G401.6 (cell line): ENCODE measurements around the gene SPDYE1.
"Not testable (repeated sequence)": the region's sequence is repeated elsewhere in the genome, so short reads cannot be mapped to it uniquely, and the experiment has no call there.

ENCODE experiments used
- FAIRE-seq: peaks from 2 replicates; lab custom pipeline; 2012; peaks lifted over from hg19 to GRCh38; lab: Jason Lieb, UNC

SPDYE1 gene, protein sequence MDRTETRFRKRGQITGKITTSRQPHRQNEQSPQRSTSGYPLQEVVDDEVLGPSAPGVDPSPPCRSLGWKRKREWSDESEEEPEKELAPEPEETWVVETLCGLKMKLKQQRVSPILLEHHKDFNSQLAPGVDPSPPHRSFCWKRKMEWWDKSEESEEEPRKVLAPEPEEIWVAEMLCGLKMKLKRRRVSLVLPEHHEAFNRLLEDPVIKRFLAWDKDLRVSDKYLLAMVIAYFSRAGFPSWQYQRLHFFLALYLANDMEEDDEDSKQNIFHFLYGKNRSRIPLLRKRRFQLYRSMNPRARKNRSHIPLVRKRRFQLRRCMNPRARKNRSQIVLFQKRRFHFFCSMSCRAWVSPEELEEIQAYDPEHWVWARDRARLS

DNA sequence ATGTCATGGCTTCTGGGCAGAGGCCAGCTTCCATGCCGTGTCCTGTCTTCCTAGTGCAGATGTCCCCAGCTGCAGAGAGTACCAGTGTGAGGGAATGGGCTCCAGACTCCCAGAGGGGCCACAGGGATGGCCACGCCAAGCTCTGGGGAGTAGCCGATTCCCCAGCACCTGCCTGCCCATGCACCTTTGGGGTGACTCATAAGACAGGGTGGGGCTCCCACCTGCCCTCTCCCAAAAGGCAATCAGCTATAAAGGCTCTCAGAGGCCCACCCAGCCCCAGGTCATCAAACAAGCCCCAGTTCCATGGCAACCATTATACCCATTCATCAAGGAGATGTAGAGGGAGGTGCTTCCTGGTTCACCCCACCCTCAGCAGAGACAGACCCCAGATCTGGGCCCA is at the start of gene SPDYE1:
Gene SPDYE1 (plus strand): TSS at position 366 of the 400 bp plus-strand sequence. CDS start 2,053 bp downstream, outside the sequence.
- FAIRE-seq, result not testable (repeated sequence)

DNA sequence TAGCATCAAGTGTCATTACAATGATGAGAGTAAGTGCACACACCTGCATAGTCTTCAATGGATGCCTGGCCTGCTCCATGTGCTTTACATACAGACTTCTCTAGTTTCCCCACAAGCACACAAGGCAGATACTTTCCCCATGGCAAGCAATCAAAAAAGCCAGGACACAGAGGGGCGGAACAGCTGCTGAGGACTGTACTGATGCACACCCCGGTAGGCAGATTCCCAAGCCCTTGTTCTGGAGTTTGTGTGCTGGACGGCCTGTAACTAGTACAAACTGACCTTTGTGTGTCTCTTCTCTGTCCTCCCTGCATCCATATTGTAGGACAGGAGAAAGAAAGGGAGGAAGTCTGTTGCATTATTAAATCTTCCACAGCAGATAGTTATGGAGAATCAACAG is 45.7 kb upstream of the SPDYE1 start:
- no peak for FAIRE-seq

DNA sequence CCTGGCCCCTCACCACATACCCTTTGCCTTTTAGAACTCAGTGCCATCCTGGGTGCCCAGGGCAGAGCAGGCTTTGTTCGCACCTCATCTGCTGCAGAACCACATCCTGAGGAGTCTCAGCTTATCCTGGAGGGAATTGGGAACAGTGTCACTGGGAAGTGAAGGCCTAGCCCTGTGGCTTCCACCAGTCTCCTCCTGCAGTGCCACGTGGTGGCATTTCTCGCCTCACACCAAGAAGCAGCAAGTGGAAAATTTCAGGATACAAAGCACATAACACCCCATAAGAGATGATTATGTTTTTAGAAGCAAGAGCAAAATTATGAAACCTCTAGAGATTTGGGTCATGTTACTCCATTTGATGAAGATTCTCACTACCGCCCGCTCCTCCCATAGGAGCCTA is 44.6 kb upstream of the SPDYE1 start:
- FAIRE-seq, result no peak

DNA sequence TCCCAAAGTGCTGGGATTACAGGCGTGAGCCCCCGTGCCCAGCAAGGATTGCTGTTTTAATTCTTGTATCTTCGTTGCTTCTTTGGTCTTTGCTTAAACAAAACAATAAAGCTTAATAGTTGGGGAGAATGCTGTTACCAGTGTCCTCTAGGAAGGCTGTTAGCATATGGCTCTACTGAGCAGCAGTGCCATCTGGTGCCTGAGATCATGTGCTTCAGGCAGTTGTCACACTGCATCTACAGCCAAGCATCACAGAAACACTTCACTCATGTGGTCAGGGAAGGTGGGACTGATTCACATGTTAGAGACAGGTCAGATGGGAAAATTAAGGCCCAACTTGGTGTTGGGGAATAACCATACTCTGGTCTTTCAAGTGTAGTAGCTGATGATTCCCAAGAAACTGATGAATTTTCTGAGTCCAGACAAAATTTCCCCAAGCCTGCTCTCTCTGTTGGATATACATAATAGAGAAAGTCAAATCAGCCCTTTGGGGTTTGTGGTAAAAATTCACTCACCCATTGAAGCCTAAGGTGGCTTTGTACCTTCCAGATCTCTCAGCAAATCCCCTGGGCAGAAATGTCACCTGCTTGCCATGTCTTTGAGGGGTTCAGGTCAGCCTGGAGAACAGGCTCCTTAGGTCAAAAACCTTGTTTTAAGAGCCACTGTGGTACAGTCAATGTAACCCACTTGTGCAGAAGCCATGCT is 43.0 kb upstream of the SPDYE1 start:
- FAIRE-seq, result peak; percentile 60

DNA sequence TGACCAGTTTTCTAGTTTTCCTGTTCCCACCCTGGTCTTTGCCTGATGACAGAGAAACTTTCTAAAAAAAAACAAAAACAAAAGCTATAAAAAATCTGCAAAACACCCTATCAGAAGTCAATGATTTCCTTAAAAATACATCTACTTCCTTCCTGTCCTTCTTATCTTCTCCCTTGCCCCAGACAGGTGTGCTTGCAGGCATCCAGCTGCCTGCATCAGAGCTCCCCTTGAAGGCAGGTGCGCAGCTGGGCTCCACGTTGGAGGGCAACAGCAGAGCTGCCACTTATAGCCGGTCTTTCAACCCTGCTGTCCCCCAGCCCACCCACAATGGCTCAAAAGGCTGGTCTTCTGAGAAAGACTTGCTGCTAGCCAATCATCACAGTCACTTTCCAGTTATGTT is 41.7 kb upstream of the SPDYE1 start:
- FAIRE-seq, result no peak

DNA sequence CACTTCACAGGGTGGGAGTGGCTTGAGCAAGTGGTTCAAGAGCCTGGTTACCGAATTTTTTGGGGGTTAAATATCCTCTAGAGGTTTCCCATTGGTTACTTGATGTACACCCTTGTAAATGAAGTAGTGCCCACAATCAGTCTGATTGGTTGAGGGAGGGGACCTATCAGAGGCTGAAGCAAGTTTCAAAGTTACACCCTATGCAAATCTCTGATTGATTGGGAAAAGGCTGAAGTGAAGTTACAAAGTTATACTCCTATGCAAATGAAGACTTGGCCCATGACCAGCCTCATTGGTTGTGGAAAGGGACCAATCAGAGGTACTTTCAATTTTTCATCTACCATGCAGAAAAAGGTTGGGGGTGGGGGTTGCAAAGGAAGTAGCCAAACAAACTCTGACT is 36.8 kb upstream of the SPDYE1 start:
- FAIRE-seq, result no peak

DNA sequence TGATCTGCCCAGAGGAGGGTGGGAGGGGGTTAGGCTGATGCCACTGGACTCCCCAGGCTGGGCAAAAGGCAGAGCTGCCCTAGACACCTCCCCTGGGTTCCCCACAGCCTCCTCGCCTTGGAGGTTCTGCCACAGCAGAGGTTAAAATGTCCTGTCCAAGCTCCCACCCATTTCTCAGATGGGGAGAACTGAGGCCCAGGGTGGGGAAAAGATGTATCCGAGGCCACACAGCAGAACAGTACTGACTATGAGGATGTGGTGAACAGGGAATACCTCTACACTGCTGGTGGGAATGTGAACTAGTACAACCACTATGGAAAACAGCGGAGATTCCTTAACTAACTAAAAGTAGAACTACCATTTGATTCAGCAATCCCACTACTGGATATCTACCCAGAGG is 31.3 kb upstream of the SPDYE1 start:
- FAIRE-seq, result not testable (repeated sequence)

DNA sequence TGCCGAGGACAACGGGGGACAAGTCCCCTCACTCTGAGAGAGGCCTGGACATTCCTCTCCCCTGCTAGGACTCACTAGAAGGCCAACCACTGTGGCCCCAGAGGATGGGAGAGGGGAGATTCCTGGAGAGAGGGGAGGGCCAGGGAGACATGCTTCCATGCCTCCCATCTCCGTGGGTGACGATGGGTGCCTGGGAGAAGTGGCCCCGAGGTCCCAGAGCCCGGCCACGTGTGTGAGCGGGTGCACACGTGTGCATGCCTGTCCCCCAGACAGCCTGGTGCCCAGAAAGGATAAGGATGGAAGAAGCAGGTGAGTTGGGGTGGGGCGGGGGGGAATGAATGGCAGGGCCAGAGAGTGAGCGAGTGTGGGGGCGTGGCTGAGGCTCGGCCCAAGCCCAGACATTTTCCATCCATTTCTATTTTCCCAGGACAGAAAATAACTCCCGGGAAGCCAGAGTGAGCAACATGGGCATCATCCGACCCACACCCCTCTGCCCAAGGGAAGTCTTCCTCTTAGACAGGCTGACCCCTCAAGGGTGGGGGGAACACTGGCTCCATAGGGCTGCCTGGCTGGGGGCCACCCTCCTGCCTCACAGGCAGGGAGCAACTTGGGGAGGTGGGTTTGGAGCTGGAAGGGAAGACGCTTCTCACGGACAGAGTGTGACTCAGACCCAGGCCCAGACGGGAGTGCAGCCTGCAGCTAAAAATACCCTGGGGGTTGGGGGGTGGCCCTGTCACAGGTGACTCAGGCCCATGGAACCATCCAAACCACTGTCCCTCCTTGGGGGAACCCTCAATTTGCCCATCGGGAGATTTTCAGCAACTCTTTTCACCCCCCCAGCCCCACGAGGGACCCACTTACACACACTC is 29.3 kb upstream of the SPDYE1 start:
- not testable (repeated sequence) for FAIRE-seq

DNA sequence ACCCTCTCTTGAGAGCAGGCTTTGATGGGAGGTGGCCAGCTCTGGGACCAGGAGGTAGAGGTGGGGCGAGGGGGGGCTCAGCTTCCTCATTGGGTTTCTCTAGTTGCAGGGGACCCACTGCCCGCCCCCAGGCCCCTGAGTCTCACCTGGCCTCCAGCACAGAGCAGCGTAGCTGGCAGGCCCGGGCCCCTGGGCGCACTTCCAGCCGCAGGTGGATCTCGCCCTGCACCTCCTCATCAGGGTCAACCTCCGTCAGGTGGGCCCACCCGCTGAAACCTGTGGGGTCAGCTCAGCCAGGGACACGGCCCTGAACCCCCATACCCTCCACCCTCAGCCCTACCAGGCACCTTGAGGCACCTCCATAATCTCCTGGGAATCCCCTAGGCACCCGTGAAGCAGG is 28.1 kb upstream of the SPDYE1 start:
- FAIRE-seq, result not testable (repeated sequence)

DNA sequence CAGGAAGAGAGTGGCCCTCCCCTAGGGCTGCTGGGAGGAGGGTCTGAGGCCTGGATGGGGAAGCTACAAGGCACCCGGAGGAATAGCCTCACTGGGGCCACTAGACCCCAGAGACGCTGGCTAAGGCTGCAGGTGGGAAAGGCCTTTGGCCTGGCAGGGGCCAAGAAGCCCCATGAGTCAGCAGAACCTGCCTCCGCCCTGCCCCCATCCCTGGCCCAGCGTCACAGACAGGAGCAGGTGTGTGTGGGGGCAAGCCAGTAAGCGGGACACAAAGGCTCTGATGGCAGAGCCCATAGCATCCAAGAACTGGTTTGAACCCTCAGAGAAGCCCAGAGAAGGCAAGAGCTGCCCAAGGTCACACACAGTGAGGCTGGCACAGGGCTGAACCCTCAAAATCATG is 27.0 kb upstream of the SPDYE1 start:
- FAIRE-seq, result not testable (repeated sequence)

DNA sequence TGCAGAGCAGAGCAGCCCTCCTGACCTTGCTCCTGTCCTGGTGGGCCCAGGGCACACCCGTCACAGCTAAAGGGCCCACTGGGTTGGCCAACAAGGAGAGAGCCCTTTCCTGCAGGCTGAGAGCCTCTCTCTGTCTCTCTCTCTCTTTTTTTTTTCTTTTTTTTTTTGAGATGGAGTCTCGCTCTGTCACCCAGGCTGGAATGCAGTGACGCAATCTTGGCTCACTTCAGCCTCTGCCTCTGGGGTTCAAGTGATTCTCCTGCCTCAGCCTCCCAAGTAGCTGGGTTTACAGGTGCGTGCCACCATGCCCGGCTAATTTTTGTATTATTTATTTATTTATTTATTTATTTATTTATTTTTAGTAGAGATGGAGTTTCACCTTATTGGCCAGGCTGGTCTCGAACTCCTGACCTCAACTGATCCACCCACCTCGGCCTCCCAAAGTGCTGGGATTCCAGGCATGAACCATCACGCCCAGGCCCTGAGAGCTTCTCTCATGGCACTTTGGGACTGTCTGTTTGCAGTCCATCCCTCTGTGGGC is 23.6 kb upstream of the SPDYE1 start:
- FAIRE-seq, result not testable (repeated sequence)

DNA sequence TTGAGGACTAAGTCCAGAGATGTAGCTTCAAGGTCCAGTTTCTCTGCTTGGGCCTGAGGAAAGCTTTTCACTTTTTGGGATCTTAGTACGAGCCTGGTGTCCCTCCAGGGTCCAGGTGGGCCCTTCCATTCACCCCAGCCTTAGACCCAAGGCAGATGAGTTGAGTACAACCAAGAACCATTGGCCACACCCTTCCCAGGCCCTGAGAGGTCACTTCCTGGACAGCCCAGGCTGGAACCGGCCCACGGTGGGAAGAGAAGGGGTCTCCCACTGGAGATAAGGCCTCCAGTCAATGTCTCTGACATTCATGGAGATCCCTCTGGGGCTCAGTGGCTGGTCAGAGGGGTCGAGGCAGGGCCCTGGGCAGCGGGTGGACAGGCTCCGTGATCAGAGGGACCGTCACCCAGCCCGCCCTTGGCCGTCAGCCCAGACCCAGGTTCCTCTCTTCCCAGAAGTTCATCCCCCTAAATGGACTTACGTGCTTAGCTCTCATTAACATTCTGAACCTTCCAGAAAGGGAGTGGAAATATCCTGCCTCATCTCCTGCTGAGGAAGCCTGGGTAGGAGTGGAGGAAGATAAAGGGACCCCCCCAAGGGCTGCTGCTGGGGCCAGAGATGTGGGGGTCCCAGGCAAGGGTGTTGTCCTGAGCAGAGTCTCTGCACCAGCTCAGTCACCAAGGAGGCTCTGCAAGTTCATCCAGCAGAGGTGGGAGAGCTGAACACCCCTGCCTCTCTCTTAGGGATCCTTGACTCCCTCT is 22.8 kb upstream of the SPDYE1 start:
- FAIRE-seq, result not testable (repeated sequence)

DNA sequence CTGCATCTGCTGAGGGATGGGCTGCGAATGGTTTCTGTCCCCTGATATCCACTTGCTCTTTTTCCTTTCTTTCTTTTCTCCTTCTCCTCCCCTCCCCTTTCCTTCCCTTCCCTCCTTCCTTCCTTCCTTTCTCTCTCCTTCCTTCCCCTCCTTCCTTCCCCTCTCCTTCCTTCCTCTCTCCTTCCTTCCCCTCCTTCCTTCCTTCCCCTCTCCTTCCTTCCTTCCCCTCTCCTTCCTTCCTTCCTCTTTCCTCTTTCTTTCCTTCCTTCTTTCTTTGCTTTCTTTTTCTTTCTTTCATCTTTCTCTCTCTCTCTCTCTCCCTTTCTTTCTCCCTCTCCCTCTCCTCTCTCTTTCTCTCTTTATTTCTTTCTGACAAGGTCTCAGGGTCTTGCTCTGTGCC is 20.2 kb upstream of the SPDYE1 start:
- no peak for FAIRE-seq

DNA sequence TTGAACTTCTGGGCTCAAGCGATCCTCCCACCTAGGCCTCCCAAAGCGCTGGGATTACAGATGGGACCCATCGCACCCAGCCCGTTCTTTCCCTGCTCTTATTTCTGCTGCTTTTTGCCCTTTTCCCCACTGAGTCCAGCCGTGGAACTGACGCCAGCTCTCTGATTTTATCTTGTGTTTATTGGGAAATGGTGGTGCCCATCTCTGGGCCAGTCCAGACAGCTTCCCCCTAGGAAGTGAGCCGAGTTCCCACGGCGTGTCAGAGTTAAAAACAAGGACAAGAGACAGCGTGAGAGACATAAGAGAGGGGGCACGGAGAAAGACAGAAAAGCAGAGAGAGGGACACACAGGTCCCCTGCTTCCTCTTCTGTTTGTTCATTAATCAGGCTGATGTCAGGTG is 19.6 kb upstream of the SPDYE1 start:
- not testable (repeated sequence) for FAIRE-seq

DNA sequence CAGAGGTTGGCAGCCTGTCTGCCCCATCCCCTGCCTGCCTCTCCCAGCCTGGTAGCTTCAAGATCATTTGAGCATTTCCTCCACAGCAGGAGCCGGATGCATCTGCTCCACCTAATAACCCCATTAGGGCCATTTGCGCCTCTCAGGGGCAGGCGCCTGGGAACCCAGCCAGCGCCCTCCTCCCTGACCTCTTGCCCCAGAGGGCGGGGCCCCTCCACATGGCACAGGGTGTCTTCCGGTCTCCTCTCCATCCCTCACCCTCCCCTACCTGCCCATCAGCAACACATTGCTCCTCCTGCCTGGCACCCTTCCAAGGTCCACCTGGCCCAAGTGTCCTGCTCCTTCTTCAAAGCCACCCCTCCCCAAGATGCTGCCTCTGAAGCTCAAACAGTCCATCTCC is 14.8 kb upstream of the SPDYE1 start:
- FAIRE-seq, result not testable (repeated sequence)

DNA sequence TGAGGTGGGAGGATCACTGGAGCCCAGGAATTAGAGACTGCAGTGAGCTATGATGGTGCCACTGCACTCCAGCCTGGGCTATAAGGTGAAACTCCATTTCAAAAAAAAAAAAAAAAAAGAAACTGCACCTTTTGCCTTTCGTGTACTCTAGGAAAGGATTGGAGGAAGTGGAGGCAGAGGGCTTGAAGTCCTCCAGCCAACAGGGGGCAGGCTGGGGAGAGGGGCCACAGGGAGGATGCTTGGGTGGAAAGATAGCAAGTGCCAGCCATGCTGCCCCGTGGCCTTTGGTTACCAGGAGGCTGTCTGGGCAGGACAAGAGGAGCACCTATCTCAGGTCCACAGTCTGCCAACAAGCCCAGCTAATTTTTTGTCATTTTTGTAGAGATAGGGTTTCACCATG is 14.0 kb upstream of the SPDYE1 start:
- not testable (repeated sequence) for FAIRE-seq

DNA sequence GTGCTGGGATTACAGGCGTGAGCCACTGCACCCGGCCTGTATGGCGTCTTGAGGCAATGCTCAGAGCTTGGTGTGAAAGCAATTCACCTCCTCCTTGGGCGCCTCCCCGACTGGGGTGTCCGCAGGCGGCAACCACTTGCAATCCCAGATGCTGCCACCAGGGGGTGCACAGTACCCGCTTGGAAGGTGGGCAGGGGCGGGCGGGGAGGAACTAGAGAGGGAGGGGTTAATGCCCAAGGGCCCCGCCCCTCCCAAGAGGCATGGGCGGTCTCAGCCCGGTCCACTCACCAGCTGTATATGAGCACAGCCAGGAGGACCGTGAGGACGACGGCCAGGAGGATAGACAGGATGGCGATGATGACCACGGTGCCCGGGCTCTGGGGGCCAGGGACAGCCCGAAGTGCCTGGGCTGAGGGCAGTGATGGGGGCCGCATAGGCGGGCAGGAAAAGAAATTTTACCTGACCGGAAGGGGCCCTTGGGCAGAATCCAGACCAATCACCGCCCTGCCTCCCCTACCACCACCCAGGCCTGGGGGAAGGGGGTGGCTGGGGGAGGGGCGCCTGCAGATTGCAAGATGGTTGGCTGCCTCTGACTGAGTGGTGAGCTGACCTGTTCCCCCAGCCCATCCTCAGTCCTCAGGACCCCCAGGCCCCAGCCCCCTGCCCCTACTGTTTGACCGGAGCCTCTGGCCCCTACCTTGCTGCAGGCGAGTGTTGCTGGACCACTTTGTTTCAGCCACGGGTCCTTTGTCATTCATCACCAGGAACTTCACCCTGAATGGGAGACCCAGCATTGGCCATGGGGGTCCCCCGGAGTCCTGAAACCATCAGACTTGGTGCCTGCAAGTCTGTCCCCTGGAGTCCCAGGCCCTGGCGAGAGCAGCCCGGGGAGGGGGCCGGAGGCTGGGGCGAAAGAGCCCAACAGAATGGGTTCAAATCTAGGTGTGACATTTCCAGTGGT is 11.5 kb upstream of the SPDYE1 start:
- not testable (repeated sequence) for FAIRE-seq

DNA sequence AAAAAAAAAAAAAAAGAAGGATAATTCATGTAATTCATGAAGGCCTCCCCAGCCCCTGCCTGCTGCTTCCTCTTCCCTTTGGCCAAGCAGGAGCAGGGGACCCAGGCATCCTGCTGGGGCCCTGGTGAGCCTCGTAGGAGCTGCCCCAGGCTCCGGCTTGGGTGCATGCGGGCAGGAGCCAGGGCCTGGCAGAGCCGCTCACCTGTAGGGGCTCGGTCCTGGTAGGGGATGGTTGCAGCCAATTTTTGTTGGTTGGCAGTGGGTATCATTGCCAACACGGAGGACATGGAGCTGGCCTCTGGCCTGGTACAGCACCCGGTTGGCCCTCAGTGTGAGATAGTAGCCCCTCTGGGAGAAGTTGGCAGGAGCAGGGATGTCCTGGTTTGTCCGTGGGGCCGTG is 10.2 kb upstream of the SPDYE1 start:
- FAIRE-seq, result not testable (repeated sequence)

DNA sequence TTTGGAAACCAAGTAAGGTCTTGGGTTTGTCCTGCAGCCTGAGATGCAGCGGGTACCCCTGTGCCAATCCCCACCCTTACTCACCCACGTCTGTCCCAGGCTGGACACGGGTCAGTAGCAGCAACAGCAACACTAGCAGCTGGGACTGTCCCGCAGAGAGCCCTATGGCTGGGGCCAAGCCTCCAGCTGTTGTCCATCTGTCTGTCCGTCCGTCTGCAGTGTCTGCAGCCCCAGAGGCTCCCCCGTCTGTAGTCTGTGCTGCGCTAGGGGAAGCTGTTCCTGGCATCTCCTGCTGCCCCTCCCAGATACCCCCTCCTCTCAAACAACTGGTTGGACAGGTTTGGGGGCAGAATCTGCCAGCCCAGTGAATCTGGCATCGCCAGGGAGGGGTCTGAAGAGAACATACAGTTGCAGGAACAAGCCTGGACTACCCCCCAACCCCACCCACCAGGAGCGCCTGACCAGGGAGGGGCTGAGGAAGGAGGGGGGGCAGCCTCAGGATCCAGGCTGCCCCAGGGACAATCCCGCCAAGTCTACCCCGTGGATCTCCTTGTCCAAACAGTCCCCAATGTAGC is 7.6 kb upstream of the SPDYE1 start:
- not testable (repeated sequence) for FAIRE-seq

DNA sequence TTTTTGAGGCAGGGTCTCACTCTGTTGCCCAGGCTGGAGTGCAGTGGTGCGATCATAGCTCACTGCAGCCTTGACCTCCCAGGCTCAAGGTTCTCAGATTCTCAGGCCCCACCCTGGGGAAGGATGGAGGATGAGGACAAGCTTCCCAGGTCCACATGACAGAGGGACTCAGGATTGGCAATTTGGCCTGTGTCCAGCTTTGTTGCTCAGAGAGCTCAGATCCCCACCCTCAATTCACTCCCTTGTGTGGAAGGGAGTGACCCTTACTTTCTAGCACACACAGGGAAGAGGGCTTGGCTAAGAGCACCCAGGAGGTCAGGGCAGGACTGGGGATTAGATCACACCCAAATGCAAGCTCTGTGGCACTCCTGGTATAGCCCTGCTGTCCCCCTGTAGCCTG is 6.9 kb upstream of the SPDYE1 start:
- FAIRE-seq, result not testable (repeated sequence)
